Measurements from ENCODE around the gene FADS6.

Gene FADS6

DNA sequence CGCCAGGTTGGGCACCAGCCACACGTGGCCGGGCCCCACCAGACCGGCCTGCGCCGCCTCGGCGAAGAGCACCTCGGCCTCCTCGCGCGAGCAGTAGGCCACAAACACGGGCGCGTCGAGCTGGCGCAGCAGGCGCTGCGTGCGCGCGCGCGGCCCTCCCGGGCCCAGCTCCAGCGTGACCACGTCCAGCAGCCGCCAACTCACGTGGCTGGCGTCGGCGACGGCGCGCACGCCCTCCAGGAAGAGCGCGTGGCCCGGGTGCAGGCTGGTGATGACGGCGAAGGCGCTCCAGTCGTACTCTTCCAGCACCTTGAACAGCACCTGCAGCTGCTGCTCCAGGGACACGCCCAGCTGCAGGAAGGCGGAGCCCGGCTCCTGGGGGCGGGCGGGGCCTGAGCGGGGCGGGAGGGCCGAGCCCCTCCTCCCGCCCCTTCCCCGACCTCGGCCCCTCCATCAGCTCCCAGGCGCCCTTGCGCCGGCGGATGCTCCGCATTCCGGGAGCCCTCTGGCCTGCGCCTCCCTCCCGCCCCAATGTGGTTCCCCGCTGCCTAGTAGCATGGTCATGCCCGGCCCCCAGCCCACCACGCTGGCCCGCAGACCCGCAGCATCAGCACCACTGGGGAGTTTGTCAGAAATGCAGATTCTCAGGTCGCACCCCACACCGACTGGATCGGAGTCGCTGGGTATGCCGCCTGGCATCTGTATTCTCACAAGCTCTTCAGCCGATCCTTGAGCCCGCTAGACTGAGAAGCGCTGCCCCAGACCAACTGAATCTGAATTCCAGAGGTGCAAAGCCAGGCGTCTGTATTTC lies 41.0 kb downstream of the FADS6 start:
- DNase-seq, result peak; percentile 57

DNA sequence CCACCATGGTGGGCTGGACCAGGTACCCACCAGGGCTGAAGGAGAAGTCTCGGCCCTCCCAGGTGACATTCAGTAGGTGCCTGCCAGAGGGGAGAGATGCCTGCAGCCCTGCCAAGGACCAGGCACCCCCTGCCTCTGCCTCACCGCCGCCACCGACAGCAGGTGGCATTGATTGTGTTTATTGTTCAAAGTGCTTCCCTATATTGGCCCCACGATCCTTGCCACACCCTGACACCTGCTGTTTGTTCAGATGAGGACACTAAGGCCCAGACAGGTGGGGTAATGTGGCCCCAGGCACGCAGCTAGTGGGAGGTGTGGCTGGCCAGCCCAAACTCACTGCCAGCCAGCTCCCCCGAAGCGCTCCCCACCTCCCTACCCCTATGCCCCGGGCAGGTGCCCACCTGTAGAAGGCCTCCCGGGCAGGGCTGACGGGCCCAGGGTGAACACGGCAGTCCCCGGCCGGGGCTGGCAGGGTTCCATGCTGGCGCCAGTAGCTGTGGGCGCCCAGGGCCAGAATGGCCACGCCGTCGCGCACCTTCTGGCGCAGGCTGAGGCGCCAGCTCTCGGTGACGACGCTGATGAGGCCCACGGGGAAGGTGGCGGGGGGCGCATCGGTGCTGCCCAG lies 41.7 kb downstream of the FADS6 start:
- no peak for DNase-seq

DNA sequence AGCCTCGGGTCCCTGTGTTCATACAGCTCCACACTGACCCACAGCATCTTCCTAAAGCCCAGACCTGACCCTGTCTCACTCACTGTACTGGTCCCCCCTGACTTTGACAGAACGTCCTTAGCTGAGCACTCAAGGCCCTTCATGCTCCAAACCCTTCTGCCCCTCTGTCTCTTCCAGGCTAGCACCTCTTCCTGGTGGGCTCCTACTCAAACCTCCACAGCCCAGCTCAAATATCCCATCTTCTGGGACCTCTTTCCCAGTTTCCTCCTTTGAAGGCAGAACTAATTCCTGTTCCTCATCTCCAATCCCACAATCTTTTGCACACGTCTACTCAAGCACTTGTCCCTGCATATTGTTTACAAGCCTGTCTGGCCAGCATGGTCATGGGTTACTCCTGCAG lies 42.5 kb downstream of the FADS6 start:
- DNase-seq, result no peak

DNA sequence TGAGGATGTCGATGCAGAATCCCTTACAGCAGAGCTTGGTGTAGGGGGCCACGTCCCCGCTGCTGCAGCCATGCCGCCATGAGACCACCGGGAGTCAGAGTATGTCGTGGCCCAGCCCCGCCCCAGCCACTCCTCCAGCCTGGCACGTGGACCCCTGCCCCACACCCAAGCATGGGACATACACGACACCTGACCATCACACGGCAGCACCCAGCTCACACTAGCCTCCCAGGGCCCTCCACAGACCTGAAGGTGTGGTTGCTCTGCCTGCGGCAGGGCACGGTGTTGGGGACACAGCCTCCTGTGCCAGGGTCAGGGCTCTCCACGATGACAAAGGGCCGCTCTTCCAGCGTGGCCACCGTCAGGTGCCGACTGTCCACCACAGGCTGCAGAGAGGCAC lies 43.1 kb downstream of the FADS6 start:
- DNase-seq, result no peak

DNA sequence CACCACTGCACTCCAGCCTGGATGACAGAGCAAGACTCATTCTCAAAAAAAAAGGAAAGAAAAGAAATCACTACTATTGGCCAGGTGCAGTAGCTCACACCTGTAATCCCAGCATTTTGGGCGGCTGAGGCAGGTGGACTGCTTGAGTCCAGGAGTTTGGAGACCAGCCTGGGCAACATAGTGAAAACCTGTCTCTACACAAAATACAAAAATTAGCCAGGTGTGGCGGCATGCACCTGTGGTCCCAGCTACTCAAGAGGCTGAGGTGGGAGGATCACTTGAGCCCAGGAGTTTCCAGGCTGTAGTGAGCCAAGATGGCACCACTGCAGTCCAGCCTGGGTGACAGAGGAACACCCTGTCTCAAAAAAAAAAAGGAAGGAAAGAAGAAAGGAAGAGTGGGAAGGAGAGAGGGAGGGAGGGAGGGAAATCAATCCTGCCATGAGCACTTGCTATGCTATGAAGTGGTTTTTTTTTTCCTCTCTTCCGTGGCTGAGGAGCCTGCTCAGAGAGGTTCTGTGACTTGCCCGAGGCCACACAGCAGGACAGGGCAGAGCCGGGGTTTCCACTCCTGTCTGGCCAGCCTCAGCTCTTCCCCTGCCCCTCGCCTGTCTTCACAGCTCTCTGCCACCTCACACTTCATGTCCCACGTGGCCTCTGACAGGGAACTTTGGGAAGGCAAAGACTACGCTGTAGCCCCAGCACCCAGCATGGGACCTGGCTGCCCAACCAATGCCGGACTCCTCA lies 44.6 kb downstream of the FADS6 start:
- no peak for DNase-seq

DNA sequence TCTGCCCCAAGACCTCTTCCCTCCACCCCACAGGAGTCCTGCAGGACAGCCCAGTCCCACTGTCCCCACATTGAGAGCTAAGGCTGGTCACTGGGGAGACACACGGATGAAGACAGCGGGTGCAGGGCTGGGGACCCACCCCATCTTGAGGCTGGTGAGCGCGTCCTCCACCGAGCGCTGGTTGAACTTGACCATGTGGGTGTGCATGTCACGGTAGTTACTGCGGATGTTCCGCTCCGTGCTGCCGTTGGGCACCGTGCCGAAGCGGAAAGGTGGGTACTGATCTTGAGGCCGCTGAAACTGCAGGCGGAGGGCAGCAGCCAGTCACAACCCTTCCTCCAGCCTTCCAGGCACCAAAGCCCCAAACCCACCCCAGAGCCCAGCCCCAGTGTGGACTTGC lies 46.8 kb downstream of the FADS6 start:
- DNase-seq, result no peak

DNA sequence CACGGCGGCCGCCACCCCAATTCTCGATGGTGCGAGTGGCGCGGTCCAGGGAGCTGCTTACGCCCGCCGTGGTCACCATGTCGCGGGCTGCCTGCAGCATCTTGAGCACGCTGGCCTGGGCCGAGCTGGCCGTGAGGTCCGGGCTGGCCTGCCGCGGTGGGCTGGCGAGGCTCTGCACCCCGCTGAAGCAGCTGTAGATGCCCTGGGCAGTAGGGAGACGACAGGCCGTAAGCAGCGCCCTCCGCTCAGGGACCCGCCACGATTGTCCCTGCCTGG lies 50.1 kb downstream of the FADS6 start:
- DNase-seq, result no peak

DNA sequence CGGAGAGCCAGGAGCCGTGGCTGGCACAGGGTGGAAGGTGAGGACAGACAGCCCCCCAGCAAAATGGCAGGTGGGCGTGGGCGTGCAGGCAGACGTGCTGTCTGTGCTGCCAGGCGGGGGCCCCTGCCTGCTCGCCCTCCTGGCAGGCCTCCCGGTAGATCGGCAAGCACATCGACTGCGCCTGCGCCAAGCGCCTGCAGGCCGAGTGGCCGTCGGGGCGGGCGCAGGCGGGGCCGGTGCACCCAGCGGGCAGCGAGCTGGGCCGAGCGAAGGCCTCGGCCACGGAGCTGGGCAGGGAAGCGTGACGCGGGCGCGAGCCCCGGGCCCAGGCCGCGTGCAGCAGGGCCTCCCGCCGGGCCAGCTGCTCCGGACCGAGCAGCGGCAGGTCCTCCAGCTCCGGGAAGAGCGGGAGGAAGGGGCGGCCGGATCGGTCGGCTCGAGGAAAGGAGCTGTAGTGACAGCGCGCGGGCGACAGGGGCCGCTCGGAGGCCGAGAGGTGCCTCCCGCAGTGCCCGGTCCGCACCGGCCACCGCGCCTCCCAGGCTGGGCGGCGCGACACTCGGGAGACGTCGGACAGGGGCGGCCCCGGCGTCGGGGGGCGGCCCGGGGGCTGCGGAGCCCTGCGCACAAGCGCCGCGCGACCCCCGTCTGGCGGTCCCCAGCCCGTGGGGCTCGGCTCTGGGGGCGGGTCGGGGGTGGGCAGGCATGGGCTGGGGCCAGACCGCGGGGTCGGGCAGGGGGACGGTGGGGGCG lies 50.7 kb downstream of the FADS6 start:
- DNase-seq, result peak; percentile 91

DNA sequence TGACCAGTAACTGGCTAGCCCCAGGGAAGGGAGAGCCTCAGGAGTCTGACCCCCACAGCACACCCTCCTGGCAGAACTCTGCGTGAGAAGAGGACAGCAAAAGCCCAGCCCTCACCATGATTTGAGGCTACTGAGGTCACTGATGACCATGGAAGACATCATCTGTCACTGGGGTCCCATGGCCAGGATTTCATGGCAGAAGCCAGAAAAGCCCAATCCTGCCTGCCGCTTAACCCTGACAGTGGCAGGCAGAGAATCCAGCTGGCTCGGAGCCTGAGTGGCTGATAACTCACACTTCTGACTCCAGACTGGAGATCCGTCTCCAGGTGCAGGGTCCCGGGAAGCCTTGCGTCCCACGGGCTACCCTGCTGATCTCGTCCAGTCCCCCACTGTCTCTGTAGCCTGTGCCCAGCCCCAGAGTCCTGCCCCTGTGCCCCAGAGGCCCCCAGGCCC lies 51.3 kb downstream of the FADS6 start:
- no peak for DNase-seq

DNA sequence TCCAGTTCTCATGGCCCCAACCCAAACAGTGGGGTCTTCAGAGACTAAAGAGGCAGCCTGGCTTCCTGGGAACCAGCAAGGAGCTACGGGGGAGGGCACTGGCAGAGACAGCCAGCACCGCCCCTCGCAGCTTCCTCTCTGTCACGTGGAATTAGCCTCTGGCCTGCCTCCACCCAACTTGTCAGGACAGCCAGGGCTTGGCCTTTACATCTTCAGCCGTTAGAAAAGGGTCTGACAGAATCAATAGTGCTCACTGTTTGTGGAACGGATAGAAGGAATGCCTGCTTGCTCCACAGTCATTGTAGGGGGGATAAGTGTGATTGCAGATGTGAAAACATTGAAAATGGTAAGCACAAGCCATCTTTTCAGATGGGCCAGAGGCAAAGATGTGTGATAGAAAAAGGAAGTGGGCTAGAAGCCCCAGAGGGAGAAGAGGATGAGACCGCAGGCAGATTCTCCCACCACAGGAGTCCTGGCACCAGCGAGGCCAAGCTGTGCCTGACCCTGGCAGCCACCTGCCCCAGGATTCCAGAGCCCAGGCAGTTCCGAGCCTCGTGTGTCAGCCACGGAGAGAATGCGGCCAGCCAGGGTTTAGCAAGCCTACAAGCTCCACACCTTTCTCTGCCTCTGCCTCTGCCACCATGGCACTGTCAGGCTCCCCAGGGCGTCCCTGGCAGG lies 52.3 kb downstream of the FADS6 start:
- no peak for DNase-seq

DNA sequence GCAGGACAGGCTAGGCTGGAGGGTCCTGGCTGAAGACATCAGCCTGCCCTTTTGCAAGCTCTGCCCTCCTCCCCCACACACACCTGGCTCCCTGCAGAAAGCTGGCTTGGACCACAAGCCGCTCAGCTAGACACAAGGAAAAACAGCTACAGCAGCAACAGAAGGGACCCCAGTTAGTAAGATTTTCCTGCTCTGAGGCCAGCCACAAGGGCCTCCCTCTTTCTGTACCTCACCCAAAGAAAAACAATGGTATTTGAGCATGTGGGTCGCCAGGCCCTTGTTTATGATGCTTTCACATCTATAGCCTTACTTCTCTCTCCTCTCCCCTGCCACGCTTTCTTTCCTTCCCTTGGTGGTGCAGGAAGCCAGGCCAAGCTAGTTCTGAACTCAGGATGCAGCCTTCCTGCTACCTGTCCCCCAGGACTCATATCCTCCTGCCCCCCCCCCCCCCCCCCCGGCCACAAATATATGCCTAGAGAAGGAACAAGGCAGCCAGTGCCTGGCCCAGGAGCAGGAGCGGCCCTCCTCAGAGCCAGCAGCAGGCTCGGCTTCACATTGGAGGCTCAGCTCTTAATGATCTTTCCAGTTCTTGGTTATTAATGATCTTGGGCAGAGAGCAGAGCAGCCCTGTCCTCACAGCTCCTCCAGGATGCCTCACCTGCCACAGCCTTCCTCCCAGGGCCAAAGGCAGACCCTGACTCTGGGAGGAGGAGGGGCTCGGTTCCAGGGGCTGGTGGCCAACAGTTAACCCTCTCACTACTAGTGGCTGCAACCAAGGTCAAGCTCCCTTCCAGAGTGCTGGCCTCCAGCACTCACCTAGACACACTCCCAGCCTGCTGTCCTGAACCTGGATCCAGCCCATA lies 53.2 kb downstream of the FADS6 start:
- no peak for DNase-seq

DNA sequence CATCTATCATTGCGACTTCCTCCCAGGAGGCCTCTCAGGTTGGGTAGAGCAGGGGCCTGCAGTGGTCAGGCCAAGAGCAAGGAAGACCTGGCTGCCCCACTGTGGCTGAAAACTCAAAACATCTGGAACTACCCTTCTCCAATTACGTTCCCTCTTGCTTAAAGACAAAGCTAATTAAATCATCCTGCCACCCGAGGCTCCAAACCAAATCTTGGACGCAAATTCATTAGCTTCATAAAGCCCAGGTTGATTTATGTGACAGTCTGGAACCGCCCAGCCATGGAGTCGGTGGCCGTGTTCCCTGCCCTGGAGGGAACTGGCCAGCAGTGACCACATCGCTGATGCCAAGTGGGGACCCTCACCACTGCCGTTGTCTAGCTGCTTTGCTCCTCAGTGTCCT lies 55.2 kb downstream of the FADS6 start:
- DNase-seq, result no peak

DNA sequence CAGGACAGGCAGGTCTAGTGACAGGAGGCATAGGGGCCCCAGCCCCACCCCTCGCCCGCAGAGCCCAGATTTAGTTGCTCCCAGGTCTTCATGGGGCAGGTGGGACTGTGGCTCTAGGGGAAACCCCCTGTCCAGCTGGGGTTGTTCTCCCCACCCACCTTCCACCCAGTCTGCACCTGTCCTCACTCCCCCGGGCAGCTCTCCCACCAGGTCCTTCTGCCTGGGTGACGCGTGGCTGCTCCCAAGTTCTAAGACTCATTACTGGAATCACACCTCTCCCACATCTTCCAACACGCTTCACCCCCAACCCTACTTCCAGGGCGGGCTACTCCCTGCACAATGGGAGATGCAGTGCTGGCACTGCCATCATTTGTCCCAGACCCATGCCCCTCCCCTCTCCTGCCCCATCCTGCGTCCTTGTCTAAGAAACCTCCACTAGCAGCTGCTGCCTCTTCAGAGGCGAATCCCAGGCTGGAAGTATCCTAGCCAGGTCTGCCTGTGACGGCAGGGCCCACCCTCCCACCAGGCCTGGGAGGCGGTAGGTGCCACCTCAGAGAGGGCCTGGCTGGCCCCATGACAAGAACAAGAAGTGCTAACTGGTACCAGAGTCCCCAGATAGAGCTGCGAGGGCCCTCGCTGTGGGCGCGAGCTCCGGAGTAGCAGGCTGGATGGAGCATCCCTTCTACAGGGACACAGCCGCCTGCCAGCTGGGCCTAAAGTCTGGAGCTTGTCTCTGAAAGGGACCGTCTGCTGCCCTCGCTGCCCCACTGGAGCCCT lies 56.6 kb downstream of the FADS6 start:
- DNase-seq, result no peak

DNA sequence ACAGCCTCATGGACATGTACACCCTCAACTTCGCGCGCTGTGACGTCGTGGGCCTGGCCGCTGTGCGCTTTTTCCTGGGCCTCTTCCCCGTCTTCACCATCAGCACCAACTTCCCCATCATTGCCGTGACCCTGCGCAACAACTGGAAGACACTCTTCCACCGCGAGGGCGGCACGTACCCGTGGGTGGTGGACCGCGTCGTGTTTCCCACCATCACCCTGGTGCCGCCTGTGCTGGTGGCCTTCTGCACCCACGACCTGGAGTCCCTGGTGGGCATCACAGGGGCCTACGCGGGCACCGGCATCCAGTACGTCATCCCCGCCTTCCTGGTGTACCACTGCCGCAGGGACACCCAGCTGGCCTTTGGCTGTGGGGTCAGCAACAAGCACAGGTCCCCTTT lies 57.2 kb downstream of the FADS6 start:
- no peak for DNase-seq

DNA sequence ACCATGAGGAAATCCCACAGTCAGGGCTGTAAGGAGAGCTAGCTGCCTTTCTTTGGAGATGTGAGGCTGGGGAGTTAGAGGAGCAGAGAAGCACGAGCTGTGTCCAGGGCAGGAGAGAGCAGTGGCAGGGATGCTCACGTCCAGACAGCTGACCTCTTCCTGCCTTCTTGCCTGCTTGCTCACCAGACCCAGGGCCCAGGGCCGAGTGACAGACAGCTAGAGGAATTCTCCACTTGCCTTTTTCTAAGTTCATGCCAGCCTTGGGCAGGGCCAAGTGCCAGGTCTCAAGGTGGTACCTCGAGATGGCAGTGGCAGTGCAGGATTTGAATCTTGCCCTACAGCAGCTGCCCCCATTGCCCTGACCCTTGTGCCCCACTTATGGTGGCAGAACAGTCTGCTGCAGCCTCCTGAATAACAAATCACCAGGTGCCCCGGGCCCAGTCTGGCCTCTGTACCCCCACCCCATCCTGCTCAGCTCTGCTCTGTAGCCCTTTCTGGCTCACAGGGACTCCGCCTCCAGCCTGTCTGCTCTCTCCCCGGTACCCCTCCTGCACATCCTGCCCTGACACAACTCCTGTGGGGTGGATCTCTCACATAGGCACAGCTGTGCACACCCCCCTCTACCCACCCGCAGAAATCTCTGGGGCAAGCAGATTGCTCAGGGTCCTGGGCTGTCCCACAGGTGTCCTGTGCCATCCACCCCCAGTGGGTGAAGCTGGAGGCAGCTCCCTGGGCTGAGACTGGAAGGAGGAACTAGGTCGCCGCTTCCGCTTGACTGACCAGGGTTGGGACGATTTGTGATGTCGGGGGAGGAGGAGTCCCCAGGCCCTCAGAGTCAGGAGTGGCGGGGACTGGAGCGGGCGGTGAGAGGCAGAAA lies 59.7 kb downstream of the FADS6 start:
- DNase-seq, result peak; percentile 55

DNA sequence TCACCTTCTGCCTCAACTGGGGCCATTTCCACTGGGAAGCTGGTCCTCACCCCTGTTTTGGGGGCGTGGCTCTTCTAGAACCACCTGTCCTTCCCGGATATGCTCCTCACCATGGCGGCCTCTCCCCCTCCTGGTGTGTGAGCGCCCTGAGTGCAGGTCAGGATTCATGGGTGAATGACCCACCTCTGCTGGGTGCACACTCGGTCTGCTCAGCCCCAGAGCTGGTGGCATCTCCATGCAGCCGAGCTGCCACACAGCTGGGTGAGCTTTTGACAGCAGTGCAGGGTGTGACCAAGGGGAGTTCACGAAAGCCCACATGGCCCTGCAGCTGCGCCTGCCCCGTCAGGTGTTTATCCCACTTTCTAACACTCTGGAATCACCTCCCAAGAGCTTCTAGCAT lies 61.0 kb downstream of the FADS6 start:
- no peak for DNase-seq

DNA sequence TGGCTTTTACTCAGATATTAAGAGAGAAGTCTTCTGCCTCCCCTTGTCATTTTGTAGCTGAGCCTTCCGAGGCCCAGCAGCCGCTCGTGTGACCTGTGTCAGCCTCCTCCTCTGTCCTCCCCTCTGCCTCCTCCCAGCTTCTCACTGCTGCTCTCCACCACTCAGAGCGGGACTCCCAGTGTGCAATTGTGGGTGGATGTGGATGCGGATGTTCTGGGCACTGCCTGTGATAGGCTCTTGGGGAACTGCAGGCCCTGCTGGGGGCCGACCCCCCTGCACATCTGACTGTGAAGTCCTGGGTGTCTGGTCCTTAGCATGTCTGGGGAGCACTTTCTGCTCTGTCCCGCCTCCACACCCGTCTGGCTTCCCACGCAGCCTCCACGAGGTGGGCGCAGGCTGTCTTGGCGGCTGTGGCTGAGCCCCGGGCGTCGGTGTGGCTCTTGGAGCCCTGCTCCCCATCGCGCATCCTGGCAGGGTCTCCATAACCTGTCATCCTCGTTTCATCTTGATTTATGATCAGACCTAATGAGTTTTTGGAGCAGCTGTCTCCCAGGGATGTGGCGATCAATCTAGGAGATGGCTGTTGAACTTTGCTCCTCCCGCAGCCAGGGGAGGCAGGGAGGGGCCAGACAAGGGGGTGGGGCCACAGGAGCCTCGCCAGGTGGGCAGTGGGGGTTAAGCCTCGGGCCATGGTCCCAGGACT lies 61.8 kb downstream of the FADS6 start:
- DNase-seq, result no peak

DNA sequence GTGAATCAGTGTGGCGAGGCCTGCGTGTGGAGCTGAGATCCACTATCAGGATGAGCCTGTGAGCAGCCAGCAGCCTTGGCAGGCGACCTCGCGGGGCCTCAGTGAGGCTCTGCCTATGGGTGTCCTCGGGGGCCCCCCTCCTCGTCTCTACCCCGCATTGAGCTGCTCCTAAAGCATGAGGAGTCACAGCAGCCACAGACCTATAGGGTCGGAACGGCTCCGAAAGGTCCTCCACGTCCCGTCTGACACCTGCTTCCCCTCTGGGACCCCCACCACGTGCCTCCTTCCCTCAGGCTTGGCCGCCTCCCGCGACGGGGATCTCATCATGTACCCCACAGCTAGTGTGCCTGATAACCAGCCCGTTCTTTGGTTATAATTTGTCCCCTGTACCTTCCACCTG lies 62.6 kb downstream of the FADS6 start:
- DNase-seq, result no peak

DNA sequence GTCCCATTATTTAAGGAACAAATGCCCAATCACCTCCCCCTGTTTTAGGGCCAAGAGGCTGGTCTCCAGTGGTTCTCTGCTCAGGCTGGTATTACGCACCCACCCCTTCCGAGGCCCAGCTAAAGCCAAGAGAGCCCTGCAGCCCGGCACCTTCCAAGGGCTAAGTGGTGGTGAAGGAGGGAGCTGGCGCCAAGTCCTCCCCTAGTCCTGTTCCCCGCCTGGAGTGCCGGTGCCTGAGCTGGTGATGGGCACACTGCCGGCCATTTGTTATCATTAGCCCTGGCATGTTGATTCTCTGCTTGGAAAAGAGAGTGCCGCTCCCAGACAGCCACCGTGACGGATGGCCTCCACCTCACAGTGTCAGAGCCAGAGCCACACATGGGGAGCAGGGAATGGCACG lies 65.6 kb downstream of the FADS6 start:
- no peak for DNase-seq
